Inferior parietal cortex (tissue), 1 donor: ENCODE data around the gene HNRNPH1.
A peak's percentile ranks its signal among the peaks of the same experiment; 100 is the strongest.
"Not testable (repeated sequence)": the region's sequence is repeated elsewhere in the genome, so short reads cannot be mapped to it uniquely, and the experiment has no call there.

ENCODE experiments used
- DNase-seq: peaks from one replicate; pipeline ENCODE4 v3.0.0-alpha.2; 2016; ENCODE audit errors: extremely low spot score

HNRNPH1 gene

GRCh38 chr5:179623003-179623905, at the start of gene HNRNPH1:
TSS of gene HNRNPH1 (minus strand) at chr5:179623671. CDS start at chr5:179623133, 538 bp downstream.
- peak; percentile 99 for DNase-seq

- DNase-seq, result peak; percentile 31
Observed at GRCh38 chr5:179668391-179668790, 44.9 kb upstream of the HNRNPH1 start.

- not testable (repeated sequence) for DNase-seq
Observed at GRCh38 chr5:179661647-179662046, 38.2 kb upstream of the HNRNPH1 start.

GRCh38 chr5:179658179-179658856, 34.8 kb upstream of the HNRNPH1 start:
- DNase-seq, result peak; percentile 15

GRCh38 chr5:179657302-179658178, 34.1 kb upstream of the HNRNPH1 start:
- DNase-seq, result not testable (repeated sequence)

- not testable (repeated sequence) for DNase-seq
Observed at GRCh38 chr5:179653135-179653534, 29.7 kb upstream of the HNRNPH1 start.

GRCh38 chr5:179650245-179650644, 26.8 kb upstream of the HNRNPH1 start:
- DNase-seq, result not testable (repeated sequence)

- not testable (repeated sequence) for DNase-seq
Observed at GRCh38 chr5:179649166-179649703, 25.8 kb upstream of the HNRNPH1 start.

- no peak for DNase-seq
Observed at GRCh38 chr5:179648410-179648809, 24.9 kb upstream of the HNRNPH1 start.

- DNase-seq, result not testable (repeated sequence)
Observed at GRCh38 chr5:179644766-179645165, 21.3 kb upstream of the HNRNPH1 start.

GRCh38 chr5:179643141-179643920, 19.9 kb upstream of the HNRNPH1 start:
- not testable (repeated sequence) for DNase-seq

- not testable (repeated sequence) for DNase-seq
Observed at GRCh38 chr5:179642626-179643025, 19.2 kb upstream of the HNRNPH1 start.

GRCh38 chr5:179641745-179642144, 18.3 kb upstream of the HNRNPH1 start:
- not testable (repeated sequence) for DNase-seq

GRCh38 chr5:179639296-179639695, 15.8 kb upstream of the HNRNPH1 start:
- not testable (repeated sequence) for DNase-seq

- not testable (repeated sequence) for DNase-seq
Observed at GRCh38 chr5:179634370-179635172, 11.1 kb upstream of the HNRNPH1 start.

- DNase-seq, result not testable (repeated sequence)
Observed at GRCh38 chr5:179633501-179634369, 10.3 kb upstream of the HNRNPH1 start.

GRCh38 chr5:179624841-179625271, 1.4 kb upstream of the HNRNPH1 start:
- no peak for DNase-seq

- DNase-seq, result no peak
Observed at GRCh38 chr5:179623906-179624741, 653 bp upstream of the HNRNPH1 start.
